ENCODE measurements around the gene VPS26A.

VPS26A gene

DNA sequence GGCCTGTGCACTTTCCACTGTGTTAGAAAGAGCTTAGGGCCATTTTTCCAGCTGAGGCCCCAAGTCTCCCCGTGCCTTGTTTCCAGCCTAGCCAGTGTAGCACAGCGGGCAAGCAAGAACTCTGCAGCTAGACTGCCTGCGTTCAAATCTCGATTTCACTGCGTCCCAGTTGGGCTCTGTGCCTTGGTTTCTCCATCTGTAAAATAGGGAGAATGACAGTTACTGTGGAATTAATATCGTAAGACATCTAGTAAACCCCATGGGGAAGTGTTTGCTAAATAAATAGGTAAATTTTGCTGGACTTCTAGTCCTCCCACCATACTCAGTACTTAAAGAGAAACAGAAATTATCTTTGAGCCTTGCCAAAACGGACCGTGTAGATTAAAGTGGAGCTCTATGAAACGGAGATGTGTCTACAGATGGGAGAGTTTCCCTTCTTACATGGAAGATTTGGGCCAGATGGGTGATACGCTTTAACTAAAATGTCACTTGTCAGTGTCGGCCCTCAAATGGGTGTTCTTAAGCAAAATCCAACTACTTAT is 92.7 kb downstream of the VPS26A start:
- no peaks in the 10 kb centered on the region for H3K9me3 ChIP-seq (ENCODE audit: control insufficient read depth, low read length)
- H3K36me3 ChIP-seq (ENCODE audit: control insufficient read depth, insufficient read depth, low read length): no peaks in the 10 kb centered on the region
- no peaks in the 10 kb centered on the region for H3K4me1 ChIP-seq (ENCODE audit: control insufficient read depth, insufficient read depth, low read length)
- H3K27ac ChIP-seq (ENCODE audit: insufficient read depth, low read depth, low read length, poor library complexity, severe bottlenecking): no peak overlapping the region
- no peak overlapping the region for H3K4me3 ChIP-seq (ENCODE audit: insufficient read depth, low read depth, low read length)
- WGBS, 2 experiments: 69 to 71% methylated on average over 10 to 11 of the region's 11 CpGs
- H3K27me3 ChIP-seq (ENCODE audit: control insufficient read depth, insufficient read depth, low read length, poor library complexity, severe bottlenecking): no peaks in the 10 kb centered on the region

DNA sequence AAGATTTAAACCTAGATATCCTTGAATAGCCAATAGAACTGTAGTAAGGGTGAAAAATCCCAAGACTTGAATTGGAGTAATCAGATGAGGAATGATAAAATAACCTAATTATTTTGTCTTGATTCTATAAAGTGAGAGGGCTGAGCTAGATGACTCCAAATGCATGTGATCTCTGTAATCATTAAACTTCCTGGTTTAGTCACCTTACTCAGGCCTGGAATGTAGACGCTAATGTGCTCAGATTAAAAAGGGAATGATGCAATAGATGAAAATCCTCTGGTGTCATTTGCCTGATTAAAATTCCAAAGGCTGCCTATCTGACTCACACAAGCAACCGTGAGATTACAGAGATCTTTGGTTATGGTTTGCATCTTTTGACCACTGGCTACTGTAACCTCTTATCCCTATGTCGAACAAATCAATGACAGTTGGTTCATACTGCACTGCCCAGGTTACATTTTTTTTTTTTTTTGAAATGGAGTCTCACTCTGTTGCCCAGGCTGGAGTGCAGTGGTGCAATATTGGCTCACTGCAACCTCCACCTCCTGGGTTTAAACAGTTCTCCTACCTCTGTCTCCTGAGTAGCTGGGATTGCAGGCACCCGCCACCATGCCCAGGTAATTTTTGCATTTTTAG is 93.3 kb downstream of the VPS26A start:
- no peaks in the 10 kb centered on the region for H3K9me3 ChIP-seq (ENCODE audit: control insufficient read depth, low read length)
- H3K27ac ChIP-seq (ENCODE audit: insufficient read depth, low read depth, low read length, poor library complexity, severe bottlenecking): no peak overlapping the region
- no peaks in the 10 kb centered on the region for H3K4me1 ChIP-seq (ENCODE audit: control insufficient read depth, insufficient read depth, low read length)
- 85% methylated on average over 4 of the region's 4 CpGs for WGBS, 2 experiments
- no peaks in the 10 kb centered on the region for H3K27me3 ChIP-seq (ENCODE audit: control insufficient read depth, insufficient read depth, low read length, poor library complexity, severe bottlenecking)
- H3K36me3 ChIP-seq (ENCODE audit: control insufficient read depth, insufficient read depth, low read length): no peaks in the 10 kb centered on the region
- H3K4me3 ChIP-seq (ENCODE audit: insufficient read depth, low read depth, low read length): no peak overlapping the region

DNA sequence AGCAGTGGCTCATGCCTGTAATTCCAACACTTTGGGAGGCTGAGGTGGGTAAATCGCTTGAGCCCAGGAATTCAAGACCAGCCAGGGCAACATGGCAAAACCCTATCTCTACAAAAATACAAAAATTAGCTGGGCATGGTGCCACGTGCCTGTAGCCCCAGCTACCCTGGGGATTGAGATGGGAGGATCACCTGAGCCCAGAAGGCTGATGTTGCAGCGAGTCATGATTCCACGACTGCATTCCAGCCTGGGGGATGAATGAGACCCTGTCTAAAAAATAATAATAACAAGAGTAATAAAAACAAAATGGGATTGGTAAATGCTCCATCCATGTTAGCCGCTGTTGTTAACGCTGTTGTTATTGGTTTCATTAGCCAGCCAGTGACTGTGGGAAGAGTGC is 94.9 kb downstream of the VPS26A start:
- Histone ChIP-seq H3K27ac (ENCODE audit: insufficient read depth, low read depth, low read length, poor library complexity, severe bottlenecking) (no peak overlapping the region), H3K9me3 (ENCODE audit: control insufficient read depth, low read length) (no peaks in the 10 kb centered on the region), H3K4me3 (ENCODE audit: insufficient read depth, low read depth, low read length) (no peak overlapping the region), H3K36me3 (ENCODE audit: control insufficient read depth, insufficient read depth, low read length) (no peaks in the 10 kb centered on the region), H3K27me3 (ENCODE audit: control insufficient read depth, insufficient read depth, low read length, poor library complexity, severe bottlenecking) (no peaks in the 10 kb centered on the region), H3K4me1 (ENCODE audit: control insufficient read depth, insufficient read depth, low read length) (no peaks in the 10 kb centered on the region)
- WGBS, 2 experiments: 89 to 90% methylated on average over 6 of the region's 6 CpGs

DNA sequence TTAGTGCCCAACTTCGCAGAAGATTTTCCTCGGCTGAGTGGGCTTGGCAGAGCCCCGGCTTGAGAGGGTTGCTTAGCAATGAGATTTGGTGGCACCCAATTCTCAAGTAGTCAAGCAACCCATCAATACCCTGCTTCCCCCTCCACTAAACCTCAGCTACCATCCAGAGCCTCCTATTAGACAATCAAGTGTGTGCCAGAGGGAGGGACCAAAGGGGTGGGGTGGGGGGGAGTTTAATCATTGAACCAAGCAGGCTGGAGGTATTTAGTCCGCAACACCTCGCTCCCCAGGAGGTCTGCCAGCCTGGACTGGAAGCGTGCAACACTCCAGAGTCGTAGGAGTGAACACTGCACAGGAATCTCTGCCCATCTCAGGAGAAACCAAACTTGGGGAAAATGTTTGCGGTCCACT is 96.1 kb downstream of the VPS26A start, which contains the start of gene HKDC1:
TSS of gene HKDC1 (plus strand) at position 292 of the 411 bp plus-strand sequence. CDS start at position 396, 104 bp downstream.
- Histone ChIP-seq H3K9me3 (ENCODE audit: control insufficient read depth, low read length) (no peaks in the 10 kb centered on the region), H3K4me1 (ENCODE audit: control insufficient read depth, insufficient read depth, low read length) (no peaks in the 10 kb centered on the region), H3K4me3 (ENCODE audit: insufficient read depth, low read depth, low read length) (no peak within 1 kb of the TSS), H3K27me3 (ENCODE audit: control insufficient read depth, insufficient read depth, low read length, poor library complexity, severe bottlenecking) (no peaks in the 10 kb centered on the region), H3K27ac (ENCODE audit: insufficient read depth, low read depth, low read length, poor library complexity, severe bottlenecking) (no peak within 1 kb of the TSS), H3K36me3 (ENCODE audit: control insufficient read depth, insufficient read depth, low read length) (no peaks in the 10 kb centered on the region)
- WGBS, 2 experiments: 91 to 92% methylated on average over 8 of the region's 8 CpGs

DNA sequence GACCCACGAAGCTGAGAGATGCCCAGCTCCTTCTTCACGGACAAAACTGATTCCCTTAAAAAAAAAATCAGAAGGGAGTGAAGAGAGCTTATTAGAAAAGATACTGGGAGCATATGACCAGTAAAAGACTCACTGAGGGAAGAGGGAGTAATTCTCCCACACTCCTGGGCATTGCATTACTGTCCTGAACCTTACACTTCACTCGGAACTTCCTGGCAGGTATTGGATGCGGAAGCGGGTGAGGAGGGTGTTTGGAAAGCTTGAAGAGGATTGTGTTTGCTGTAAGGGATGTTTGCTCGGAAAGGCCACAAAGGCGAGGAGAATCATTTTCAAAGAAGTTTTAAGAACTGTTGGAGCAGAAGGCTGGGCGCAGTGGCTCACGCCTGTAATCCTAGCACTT is 96.5 kb downstream of the VPS26A start:
- Histone ChIP-seq H3K27me3 (ENCODE audit: control insufficient read depth, insufficient read depth, low read length, poor library complexity, severe bottlenecking) (no peaks in the 10 kb centered on the region), H3K27ac (ENCODE audit: insufficient read depth, low read depth, low read length, poor library complexity, severe bottlenecking) (no peak overlapping the region), H3K4me1 (ENCODE audit: control insufficient read depth, insufficient read depth, low read length) (no peaks in the 10 kb centered on the region), H3K4me3 (ENCODE audit: insufficient read depth, low read depth, low read length) (no peak overlapping the region), H3K9me3 (ENCODE audit: control insufficient read depth, low read length) (no peaks in the 10 kb centered on the region), H3K36me3 (ENCODE audit: control insufficient read depth, insufficient read depth, low read length) (no peaks in the 10 kb centered on the region)
- WGBS, 2 experiments: 95% methylated on average over 9 of the region's 9 CpGs
